Ishikawa (cell line): ENCODE measurements around the gene HRH1.

Experiments
- CEBPB ChIP-seq: IDR thresholded peaks from 2 replicates; pipeline ENCODE4 v1.6.1; 2012
- CREB1 ChIP-seq: IDR thresholded peaks from 2 replicates; pipeline ENCODE4 v1.6.1; 2012; ENCODE audit warnings: low read depth
- EGR1 ChIP-seq: IDR thresholded peaks from 2 replicates; pipeline ENCODE4 v1.6.1; 2012
- EP300 ChIP-seq: IDR thresholded peaks from 2 replicates; pipeline ENCODE4 v1.6.1; 2012; ENCODE audit warnings: borderline replicate concordance
- FOXM1 ChIP-seq: IDR thresholded peaks from 2 replicates; pipeline ENCODE4 v1.6.1; 2012; ENCODE audit warnings: low read depth, borderline replicate concordance
- MAX ChIP-seq: IDR thresholded peaks from 2 replicates; pipeline ENCODE4 v1.6.1; 2012
- NFIC ChIP-seq: IDR thresholded peaks from 2 replicates; pipeline ENCODE4 v1.6.1; 2012
- RAD21 ChIP-seq: IDR thresholded peaks from 2 replicates; pipeline ENCODE4 v1.6.1; 2012; ENCODE audit warnings: low read depth
- REST ChIP-seq: IDR thresholded peaks from 2 replicates; pipeline ENCODE4 v1.6.1; 2012; ENCODE audit warnings: low read depth, mild to moderate bottlenecking
- TAF1 ChIP-seq: IDR thresholded peaks from 2 replicates; pipeline ENCODE4 v1.6.1; 2012; ENCODE audit warnings: low read depth, mild to moderate bottlenecking
- TEAD4 ChIP-seq: IDR thresholded peaks from 2 replicates; pipeline ENCODE4 v1.6.1; 2012
- YY1 ChIP-seq: IDR thresholded peaks from 2 replicates; pipeline ENCODE4 v1.6.1; 2012; ENCODE audit warnings: low read depth
- ZBTB7A ChIP-seq: IDR thresholded peaks from 2 replicates; pipeline ENCODE4 v1.6.1; 2012; ENCODE audit warnings: low read depth
- TF ChIP-seq, protein P1 (sequence below): IDR thresholded peaks from 2 replicates; pipeline ENCODE4 v1.6.1; 2012

GRCh38 chr3:11204697-11205348 is 50.5 kb downstream of the HRH1 start:
- no peak for TF ChIP-seq EP300
- no peak for TF ChIP-seq CEBPB
- TF ChIP-seq CREB1, result no peak
- no peak for TF ChIP-seq TAF1
- TF ChIP-seq RAD21, result no peak
- no peak for TF ChIP-seq REST
- TF ChIP-seq, protein P1, sequence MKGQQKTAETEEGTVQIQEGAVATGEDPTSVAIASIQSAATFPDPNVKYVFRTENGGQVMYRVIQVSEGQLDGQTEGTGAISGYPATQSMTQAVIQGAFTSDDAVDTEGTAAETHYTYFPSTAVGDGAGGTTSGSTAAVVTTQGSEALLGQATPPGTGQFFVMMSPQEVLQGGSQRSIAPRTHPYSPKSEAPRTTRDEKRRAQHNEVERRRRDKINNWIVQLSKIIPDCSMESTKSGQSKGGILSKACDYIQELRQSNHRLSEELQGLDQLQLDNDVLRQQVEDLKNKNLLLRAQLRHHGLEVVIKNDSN, result 0 out of 2 replicates have a peak, but pooled peaks have one; percentile 11
- no peak for TF ChIP-seq TEAD4
- TF ChIP-seq FOXM1, result no peak
- no peak for TF ChIP-seq MAX
- no peak for TF ChIP-seq NFIC
- no peak for TF ChIP-seq ZBTB7A
- no peak for TF ChIP-seq YY1
- TF ChIP-seq EGR1, result no peak
